Left ventricle myocardium inferior (tissue), 1 donor: ENCODE results near the gene MAGOH. TPM values are rescaled to one million over a fixed set of nuclear protein-coding genes. Genes with fewer than 3 reads are reported as not detected.
"Not testable (repeated sequence)": the region's sequence is repeated elsewhere in the genome, so short reads cannot be mapped to it uniquely, and the experiment has no call there.

ENCODE experiments used
- DNase-seq: peaks from one replicate; pipeline ENCODE4 v3.0.0-alpha.2; 2020
- H3K27ac ChIP-seq: fragments of 200-600 bp; replicated peaks from 2 replicates; pipeline ENCODE4 v1.8.0; 2021
- H3K27me3 ChIP-seq: fragments of 200-600 bp; 2 replicates; pipeline ENCODE4 v1.8.0; 2021; ENCODE audit warnings: low read depth
- H3K36me3 ChIP-seq: fragments of 200-600 bp; 2 replicates; pipeline ENCODE4 v1.8.0; 2021
- H3K4me1 ChIP-seq: fragments of 200-600 bp; 2 replicates; pipeline ENCODE4 v1.8.0; 2021
- H3K4me3 ChIP-seq: fragments of 200-600 bp; 2 replicates; pipeline ENCODE4 v1.8.0; 2021; ENCODE audit warnings: mild to moderate bottlenecking, moderate library complexity
- H3K9me3 ChIP-seq: fragments of 200-600 bp; replicated peaks from 2 replicates; pipeline ENCODE4 v1.8.0; 2021
- CTCF ChIP-seq: fragments of 200-600 bp; IDR thresholded peaks from 2 replicates; pipeline ENCODE4 v1.8.0; 2021; ENCODE audit warnings: antibody characterized with exemption, mild to moderate bottlenecking, borderline replicate concordance
- intact Hi-C: fragments of 100-400 bp; cut with micrococcal nuclease; formaldehyde crosslinking; loops from one replicate; pipeline ENCODE4 v1.11.0; 2022
- long read RNA-seq: library from polyadenylated mRNA; unstranded; transcript quantifications from one replicate; pipeline ENCODE4 v2.0.0, GENCODE V29; 2021
- total RNA-seq: library from RNA; stranded (reverse); fragmentation: NEBNext Ultra II Directional; extraction: Animal tissue kit (Norgen Biotek cat#: 25700); gene quantifications from one replicate; pipeline ENCODE4 v1.2.1, GENCODE V29; 2021
- donor health status: DM: no; HTN: yes; CAD: no; lungs with severe emphysema.

MAGOH gene
- total RNA-seq = 29.5 TPM
- long read RNA-seq, partial matches to known transcripts = 2 of 9 reads
- long read RNA-seq, other reads (novel, unspliced or antisense) = 2 of 9 reads

- intact Hi-C loops = no loop called here
- Histone ChIP-seq H3K9me3 (no peaks in the 10 kb centered on the region), H3K4me3 (peak within 1 kb of the TSS; percentile 90), H3K27ac (peak within 1 kb of the TSS; percentile 80), H3K36me3 (peaks cover 29% of the 10 kb centered on the region), H3K27me3 (no peaks in the 10 kb centered on the region), H3K4me1 (peaks cover 35% of the 10 kb centered on the region)
- TF ChIP-seq CTCF = no peak
- peak; percentile 94 for DNase-seq
Measured at GRCh38 chr1:53238197-53239155, at the start of gene MAGOH. Gene MAGOH, minus strand, starts transcription at chr1:53238518. Its CDS starts 70 bp downstream, at chr1:53238448.

- no peak for TF ChIP-seq CTCF
- no peak overlapping the region for H3K4me3 ChIP-seq
- H3K36me3 ChIP-seq = no peaks in the 10 kb centered on the region
- peaks cover 14% of the 10 kb centered on the region for H3K4me1 ChIP-seq
- no peaks in the 10 kb centered on the region for H3K9me3 ChIP-seq
- DNase-seq = no peak
- no peak overlapping the region for H3K27ac ChIP-seq
- H3K27me3 ChIP-seq = no peaks in the 10 kb centered on the region
- intact Hi-C loops = no loop called here
Measured at GRCh38 chr1:53286955-53287354, 48.6 kb upstream of the MAGOH start.

- no peak for TF ChIP-seq CTCF
- intact Hi-C loops = no loop called here
- DNase-seq = no peak
- Histone ChIP-seq H3K27ac (no peak overlapping the region), H3K9me3 (no peaks in the 10 kb centered on the region), H3K36me3 (no peaks in the 10 kb centered on the region), H3K4me1 (peaks cover 14% of the 10 kb centered on the region), H3K27me3 (no peaks in the 10 kb centered on the region), H3K4me3 (no peak overlapping the region)
Measured at GRCh38 chr1:53285969-53286760, 47.8 kb upstream of the MAGOH start.

- Histone ChIP-seq H3K36me3 (no peaks in the 10 kb centered on the region), H3K27me3 (no peaks in the 10 kb centered on the region), H3K9me3 (no peaks in the 10 kb centered on the region), H3K4me1 (peaks cover 14% of the 10 kb centered on the region), H3K4me3 (no peak overlapping the region), H3K27ac (no peak overlapping the region)
- TF ChIP-seq CTCF = no peak
- intact Hi-C loops = no loop called here
- DNase-seq = no peak
Measured at GRCh38 chr1:53285546-53285945, 47.2 kb upstream of the MAGOH start.

GRCh38 chr1:53284224-53285020 lies 46.1 kb upstream of the MAGOH start:
- no peak for TF ChIP-seq CTCF
- no peaks in the 10 kb centered on the region for H3K27me3 ChIP-seq
- H3K36me3 ChIP-seq = no peaks in the 10 kb centered on the region
- no peak overlapping the region for H3K4me3 ChIP-seq
- H3K9me3 ChIP-seq = no peaks in the 10 kb centered on the region
- H3K4me1 ChIP-seq = peaks cover 14% of the 10 kb centered on the region
- no peak for DNase-seq
- H3K27ac ChIP-seq = no peak overlapping the region
- intact Hi-C loops = no loop called here

- H3K9me3 ChIP-seq, intact Hi-C loops, H3K27ac ChIP-seq, H3K4me3 ChIP-seq, H3K36me3 ChIP-seq, DNase-seq, H3K27me3 ChIP-seq: not testable (repeated sequence)
- H3K4me1 ChIP-seq = peaks cover 14% of the 10 kb centered on the region
Measured at GRCh38 chr1:53283156-53283555, 44.8 kb upstream of the MAGOH start.
